Measurements from ENCODE around the gene ROCK2.
"Not testable (repeated sequence)": the region's sequence is repeated elsewhere in the genome, so short reads cannot be mapped to it uniquely, and the experiment has no call there.

The ROCK2 gene

DNA sequence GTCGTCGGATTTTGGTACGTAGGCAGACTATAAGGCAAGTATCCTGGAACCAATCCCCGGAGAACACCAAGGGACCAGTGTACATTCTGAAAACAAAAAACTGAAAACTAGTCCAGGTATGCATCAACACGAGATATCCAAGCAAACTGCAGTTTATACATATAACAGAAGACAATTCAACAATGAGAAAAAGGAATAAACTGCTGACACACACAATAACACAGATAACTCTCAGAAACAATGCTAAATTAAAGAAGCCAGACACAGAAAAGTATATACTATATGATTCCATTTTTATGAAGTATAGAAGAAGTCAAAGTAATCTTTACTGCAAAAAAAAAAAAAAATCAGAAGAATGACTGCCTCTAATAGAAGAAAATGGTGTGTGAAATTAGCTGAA, 5.9 kb downstream of the ROCK2 start:
- DNase-seq: no peak

DNA sequence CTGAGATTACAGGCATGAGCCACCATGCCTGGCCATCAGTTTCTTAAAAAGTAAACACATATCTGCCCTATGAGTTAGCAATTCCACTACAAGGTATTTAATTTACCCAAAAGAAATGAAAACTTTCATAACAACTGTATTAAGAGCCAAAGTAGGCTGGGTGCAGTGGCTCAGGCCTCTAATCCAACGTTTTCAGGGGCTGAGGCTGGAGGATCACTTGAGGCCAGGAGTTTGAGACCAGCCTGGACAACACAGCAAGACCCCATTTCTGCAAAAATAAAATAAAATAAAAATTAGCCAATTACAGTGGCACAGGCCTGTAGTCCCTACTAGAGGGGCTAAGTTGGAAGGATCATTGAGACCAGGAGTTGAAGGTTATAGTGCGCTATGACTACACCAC, 6.5 kb downstream of the ROCK2 start:
- no peak for DNase-seq

DNA sequence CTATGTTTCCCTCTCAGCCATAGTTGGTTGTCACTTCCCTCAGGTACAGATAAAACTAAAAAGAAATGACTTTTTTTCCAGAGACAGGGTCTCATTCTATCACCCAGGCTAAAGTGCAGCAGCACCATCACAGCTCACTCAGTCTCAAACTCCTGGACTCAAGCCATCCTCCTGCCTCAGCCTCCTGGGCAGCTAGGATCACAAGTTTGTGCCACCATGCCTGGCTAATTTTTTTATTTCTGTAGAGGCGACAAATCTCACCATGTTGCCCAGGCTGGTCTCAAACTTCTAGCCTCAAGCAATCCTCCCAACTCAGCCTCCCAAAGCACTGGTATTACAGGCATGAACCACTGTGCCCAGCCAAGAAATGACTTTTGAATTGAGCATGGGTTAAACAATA, 8.2 kb downstream of the ROCK2 start:
- no peak for DNase-seq

DNA sequence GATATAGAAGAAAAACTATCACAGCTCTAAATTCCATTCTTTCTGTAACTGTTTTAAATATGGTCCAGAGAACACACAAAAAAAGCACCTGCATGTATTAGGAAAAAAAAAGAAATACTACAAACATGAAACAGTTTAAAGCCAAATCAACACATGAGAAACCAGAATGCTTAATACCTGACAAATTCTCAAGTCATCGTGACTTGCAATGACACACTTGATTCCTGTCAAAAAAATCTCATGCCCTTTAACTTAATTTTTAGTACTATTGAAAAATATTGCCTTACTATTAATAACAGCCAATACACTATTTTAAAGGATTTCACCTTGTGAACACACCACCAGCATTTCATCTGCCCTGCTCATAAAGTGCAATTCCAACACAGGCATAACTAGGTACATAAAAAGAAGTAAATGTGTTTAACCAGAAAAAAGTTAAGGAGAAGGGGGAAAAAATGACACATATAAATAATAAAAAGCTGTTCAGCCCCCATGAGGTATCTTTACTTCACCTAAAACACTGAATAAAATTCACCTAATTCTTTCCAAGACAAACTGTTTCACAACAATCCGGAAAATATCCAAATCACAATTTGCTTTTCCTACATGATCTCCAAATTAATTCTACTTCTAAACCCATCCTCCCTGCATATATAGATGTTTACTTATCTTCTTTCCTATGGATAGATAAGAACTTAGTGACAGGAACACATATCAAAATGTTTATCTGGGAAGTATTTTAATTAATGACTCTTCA, 10.8 kb downstream of the ROCK2 start:
- DNase-seq: no peak

DNA sequence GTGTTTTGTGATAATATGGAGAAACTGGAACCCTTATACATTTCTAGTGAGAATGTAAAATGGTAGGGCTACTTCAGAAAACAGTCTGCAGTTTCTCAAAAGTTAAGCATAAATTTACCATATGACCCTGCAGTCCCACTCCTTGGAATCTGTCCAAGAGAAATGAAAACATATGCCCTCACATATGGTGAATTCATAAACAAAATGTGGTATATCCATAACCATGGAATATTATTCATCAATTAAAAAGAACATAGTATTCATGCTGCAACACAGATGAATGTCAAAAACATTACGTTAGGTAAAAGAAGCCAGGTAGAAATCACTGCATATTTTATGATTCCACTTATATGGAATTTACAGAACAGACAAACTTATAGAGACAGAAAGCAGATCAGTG, 11.8 kb downstream of the ROCK2 start:
- no peak for DNase-seq

DNA sequence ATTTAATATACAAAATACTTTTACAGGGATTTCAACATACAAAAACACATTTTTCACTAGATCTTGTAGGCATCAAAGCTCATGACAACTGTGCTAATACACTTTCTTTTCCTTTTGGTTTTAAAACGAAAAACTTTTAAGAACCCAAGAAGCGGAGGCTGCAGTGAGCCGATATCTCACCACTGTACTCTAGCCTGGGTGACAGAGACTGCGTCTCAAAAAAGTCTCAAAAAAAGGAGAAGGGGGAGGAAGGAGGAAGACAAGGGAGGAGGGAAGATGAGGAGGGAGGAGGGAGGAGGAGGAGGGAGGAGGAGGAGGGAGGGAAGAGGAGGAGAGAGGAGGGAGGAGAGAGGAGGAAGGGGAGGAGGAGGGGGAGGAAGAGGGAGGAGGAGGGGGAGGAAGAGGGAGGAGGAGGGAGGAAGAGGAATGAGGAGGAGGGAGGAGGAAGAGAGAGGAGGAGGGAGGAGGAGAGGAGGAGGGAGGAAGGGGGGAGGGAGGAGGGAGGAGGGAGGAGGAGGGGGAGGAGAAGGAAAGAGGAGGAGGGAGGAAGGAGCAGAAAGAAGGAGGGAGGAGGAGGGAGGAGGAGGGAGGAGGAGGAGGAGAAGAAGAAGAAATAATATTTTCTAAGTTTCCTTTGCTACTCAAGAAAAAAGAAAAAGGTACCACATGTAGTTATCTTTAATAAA, 13.8 kb downstream of the ROCK2 start:
- no peak for DNase-seq

DNA sequence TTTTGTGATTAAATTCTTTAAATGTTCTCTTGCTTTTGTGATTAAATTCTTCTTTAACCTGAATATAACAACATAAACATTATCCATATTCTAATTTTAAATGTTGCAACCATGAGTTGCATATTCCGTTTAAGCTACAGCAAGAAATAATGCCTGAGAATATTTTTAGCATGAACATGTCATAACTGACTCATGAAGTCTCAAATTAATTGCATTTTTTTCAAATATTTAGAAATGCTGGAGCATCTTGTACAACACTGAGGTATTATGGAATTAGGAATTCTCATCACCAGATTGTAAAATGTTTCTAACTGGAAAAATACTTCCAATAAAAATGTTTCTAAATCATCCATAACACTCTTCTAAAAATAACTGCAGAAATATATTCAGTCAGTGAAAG, 14.7 kb downstream of the ROCK2 start:
- no peak for DNase-seq

DNA sequence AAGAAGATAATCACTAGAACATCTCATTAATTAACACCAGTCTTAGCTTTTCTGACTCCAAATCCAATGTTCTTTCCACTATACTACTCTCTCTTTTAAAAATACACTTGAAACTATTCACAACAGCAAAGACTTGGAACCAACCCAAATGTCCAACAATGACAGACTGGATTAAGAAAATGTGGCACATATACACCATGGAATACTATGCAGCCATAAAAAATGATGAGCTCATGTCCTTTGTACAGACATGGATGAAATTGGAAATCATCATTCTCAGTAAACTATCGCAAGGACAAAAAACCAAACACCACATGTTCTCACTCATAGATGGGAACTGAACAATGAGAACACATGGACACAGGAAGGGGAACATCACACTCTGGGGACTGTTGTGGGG, 15.9 kb downstream of the ROCK2 start:
- DNase-seq: not testable (repeated sequence)

DNA sequence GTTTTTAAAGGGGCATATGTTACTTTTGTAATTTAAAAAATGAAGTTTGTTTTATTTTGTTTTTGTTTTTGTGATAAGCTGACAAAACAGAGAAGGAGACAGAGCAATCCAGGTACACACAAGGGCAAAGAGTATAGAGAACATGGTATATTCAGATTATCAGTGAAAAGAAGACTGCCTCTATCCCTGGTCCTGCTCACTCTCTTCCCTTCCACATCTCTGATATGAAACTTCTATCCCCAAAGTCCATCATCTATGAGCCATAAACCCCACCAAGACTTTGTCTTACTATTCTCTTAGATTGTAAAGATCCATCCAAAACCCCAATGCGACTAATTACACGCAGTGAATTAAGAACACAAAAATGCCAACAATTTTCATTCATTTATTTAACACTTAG, 16.6 kb downstream of the ROCK2 start:
- no peak for DNase-seq

DNA sequence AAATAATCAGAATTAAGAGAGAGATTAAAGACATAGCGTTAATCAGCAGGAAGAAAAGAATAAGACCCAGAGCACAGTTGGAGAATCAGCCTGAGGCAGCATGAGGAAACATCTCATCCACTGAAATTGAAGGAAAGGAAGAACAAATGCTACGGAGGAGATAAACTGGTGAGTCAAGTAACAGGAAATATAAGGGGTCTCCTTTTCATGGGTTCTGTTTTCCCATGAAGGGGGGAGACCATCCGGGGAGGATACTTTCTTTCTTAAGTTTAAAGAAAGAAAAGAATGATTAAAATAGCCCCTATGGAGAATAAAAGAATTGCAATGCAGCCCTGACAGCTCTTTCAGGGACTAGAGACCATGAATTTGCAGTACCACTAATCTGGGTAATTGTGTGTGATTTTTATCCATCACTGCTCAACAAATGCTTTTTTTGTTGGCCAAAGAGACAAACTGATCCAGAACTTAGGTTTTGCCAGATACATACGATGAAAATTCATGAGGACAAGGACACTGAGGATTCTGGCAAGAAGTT, 17.7 kb downstream of the ROCK2 start:
- DNase-seq: no peak

DNA sequence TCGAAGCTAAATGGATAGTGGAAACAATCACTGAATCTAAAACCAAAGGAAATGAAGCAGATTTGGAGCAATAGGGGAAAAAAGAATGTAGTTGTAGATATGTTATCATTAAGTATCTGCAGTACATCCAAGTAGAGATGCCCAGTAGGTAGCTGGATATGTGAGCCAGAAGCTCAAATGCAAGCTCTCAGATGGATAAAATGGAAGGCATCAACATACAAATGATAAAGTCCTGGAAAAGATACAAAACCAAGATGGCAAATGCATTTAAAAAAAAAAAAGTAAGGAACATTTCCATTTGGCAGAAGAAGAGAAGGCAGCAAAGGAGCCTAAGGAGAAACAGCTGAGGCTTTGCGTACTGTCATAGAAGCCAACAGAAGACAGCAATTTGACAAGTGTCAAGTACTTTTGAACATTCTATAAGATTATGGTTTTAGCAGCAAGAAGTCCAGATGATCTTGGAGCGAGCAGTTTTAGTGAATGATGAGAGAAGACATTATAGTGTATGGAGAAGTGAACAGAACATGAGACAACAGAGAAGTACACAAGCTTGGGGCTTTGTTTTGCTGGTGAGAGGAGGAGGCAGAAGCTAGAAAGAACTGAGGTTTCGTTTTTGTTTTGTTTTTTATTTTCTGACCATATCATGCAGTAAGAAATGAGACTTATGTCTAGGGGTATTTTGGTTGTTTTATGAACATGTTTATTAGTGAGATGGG, 18.3 kb downstream of the ROCK2 start:
- DNase-seq: no peak

DNA sequence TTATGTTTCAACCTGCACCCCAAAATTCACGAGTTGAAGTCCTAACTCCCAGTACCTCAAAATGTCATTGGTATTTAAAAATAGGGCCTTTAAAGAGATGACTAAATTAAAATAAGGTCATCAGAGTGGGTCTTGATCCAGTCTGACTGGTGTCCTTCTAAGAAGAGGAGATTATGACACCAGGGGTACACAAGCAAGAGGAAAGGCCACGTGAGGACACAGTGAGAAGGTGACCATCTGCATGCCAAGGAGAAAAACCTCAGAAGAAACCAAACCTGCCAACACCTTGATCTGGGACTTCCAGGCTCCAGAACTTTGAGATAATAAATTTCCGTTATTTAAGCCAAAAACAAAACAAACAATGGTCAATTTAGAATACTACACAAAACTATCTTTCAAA, 22.6 kb downstream of the ROCK2 start:
- no peak for DNase-seq

DNA sequence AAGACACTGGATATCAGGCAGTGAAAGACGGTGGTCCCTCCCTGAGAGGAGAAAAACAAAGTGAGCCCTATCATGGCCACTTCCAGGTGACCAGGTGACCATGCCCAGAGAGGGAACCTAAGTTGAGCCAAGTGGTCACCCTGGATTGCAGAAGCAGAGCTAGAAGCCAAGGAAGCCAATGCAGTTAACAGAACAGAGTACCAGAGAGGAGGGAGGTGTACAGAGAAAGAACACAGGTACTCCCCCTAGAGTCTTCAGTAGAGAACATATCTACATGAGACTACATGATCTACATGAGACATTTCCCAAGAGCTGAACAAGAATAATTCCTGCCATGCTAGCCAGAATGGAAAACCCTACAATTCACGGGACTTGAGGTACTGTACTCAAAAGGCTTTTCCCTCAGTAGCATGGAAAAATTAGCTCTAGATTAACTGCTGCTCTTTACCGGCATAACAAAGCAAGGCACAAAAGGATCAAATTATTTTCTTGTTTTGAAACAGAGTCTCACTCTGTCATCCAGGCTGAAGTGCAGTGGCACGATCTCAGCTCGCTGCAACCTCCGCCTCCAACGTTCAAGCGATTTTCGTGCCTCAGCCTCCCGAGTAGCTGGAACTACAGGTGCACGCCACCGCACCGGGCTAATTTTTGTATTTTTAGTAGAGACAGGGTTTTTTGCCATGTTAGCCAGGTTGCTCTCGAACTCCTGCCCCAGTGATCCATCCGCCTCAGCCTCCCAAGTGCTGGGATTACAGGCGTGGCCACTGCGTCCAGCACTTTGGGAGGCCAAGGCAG, 23.5 kb downstream of the ROCK2 start:
- DNase-seq: no peak

DNA sequence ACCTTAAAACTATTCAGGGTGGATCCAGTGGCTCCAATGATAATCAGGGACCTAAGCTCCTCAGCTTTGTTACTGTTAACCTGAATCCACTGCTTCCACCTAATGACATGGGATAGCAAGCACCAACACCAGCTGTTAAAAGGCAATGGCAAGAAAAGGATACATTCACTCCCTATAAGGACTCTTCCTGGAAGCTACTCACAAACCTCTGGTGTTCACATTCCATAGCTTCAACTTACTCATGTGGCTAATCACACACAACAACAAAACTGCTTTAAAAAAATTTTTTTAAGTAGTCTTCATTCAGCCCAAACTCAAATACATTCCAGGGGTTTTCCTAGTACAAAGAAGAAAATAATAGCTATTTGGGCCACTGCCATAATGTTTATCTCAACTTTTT, 24.5 kb downstream of the ROCK2 start:
- DNase-seq: no peak

DNA sequence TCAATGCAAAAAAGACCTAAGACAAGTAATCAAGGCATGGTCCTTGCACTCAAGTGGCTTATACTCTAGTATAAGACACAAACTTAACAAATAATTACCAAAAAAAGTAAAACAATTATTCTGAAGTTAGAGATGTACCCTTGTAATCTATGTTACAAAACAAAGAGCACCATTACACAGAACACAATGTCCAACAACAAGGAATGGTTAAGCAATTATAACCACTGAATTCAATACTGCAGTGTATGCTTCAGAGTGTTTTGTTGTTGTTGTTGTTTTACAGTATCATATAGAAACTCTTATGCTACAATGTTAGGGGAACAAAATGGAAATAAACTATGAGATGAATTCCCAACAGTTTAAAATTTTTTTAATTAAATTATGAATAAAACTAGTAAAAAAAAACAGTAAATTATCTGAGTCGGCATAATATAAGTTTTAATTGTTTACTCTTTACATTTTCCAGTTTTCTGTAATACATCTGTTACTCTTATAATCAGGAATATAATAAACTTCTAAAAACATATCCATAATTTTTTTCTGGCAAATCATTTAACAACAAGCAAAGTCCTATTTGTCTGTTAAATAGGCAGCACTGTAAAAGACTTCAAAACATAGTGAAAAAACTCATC, 29.2 kb downstream of the ROCK2 start:
- no peak for DNase-seq

DNA sequence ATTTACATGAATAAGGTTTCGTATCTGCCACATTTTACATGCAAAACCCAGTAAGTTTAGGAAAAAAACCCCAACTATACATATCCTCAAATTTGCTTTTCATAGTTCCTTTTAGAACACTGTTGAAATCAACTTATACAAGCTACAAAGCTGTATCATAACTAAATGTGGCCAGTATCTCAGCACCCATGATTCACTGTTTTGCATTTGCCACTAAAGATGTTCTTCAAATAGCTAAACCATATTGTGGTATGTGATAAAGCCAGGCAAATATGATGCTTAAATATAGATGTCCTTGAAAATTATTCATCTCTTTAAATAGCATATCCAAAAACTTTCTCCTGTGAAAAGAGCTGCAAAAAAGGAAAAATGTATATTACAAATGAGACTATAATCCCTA, 29.9 kb downstream of the ROCK2 start:
- DNase-seq: no peak

DNA sequence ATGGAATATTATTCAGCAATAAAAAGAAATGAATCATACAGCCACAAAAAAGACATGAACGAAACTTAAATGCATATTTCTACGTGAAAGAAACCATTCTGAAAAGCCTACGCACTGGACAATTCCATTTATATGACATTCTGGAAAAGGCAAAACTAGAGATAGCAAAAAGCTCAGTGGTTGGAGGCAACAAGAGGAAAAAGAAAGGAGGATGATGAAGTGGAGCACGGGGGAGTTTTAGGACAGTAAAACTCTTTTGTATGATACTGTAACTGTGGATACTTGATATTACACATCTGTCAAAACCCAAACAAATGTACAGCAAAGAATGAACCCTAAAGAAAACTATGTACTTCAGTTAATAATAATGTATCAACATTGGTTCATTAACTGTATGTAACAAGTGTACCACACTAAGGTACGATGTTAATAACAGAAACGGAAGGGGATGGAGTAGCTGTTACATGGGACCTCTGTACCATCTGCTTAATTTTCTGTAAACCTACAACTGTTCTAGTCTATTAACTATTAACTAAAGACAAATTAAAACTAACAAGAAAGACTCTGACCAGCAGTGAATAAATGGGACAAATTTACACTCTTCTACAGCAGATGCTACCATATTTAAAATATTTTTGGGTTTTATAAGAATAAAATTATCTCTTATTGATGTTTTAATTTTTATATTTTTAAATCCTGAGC, 31.5 kb downstream of the ROCK2 start:
- DNase-seq: no peak

DNA sequence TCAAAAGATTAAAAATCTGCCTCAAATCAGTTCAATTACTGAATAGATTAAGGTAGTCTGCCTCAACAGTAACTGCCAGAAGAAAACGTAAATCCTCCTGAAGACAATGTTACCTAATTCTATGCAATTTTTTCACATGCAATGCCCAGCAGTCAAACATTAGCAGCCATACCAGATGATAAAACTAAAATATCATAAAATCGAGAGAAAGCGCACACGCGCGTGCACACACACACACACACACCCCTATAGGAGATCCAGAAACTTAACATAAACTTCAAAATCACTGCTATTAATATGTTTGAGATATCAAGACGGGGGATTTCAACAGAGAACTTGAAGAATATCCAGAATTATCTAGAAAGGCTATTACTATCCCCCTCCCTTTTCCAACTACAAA, 32.9 kb downstream of the ROCK2 start:
- no peak for DNase-seq

DNA sequence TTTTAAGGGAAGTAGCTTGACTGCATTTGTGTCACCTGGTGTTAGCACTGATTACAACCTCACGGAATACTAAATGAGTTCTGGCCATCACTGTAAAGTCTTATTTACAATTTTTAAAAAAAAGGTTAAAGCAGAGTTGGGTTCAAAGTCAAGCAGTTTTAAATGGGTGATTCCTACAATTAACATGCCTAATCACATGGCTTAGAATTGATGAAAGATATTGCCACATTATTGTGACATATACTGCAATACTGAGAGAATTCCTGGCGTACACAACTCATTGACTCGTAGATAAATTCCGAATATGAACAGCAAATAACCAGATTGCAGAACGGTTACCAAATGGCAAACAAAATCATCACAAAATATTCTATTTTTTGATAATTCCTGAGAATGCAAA, 34.2 kb downstream of the ROCK2 start:
- DNase-seq: no peak

DNA sequence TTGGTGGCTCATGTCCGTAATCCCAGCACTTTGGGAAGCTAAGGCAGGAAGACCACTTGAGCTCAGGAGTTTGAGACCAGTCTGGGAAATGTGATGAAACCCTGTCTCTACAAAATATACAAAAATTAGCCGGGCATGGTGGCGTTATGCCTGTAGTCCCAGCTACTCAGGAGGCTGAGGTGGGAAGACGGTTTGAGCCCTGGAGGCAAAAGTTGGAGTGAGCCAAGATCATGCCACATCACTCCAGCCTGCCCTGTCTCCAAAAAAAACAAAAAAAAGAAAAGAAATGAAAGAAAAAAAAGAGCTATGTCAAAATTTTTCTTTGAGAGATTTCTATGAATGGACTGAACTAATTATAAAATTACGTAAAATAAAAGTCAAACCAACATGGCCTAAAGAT, 34.7 kb downstream of the ROCK2 start:
- no peak for DNase-seq

DNA sequence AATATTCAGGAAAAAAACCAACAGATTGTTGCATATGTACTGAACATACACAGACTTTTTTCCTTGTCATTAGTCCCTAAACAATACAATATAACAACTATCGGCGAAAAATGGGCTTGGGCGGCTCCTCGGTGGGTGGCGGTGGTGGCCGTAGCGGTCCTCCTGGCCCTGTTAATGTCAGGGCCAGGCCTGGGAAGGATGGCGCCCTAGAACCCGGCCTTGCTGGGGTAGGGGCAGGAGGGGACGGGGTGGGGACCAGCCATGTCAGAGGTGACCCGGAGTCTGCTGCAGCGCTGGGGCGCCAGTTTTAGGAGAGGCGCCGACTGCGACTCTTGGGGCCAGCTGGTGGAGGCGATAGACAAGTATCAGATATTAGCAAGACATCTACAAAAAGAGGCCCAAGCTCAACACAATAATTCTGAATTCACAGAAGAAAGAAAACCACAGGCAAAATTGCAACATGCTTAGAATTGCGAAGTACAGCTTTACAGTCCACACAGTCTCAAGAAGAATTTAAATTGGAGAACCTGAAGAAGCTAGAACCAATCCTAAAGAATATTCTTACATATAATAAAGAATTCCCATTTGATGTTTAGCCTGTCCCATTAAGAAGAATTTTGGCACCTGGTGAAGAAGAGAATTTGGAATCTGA, 36.5 kb downstream of the ROCK2 start:
- no peak for DNase-seq
